ENCODE measurements around the gene ACSF2. TPM values are rescaled to one million over a fixed set of nuclear protein-coding genes. Genes with fewer than 3 reads are reported as not detected.
"Not testable (repeated sequence)": the region's sequence is repeated elsewhere in the genome, so short reads cannot be mapped to it uniquely, and the experiment has no call there.

The ACSF2 gene
- polyA plus RNA-seq, 6 donors from 2014 or later, result 3.3 to 9.1 (median 5.2) TPM

GRCh38 chr17:50474523-50474922 lies 48.5 kb downstream of the ACSF2 start:
- Mint-ChIP-seq H3K9me3 (no peaks in the 10 kb centered on the region), H3K27ac (no peak overlapping the region), H3K36me3 (peaks cover 0 to 9% of the 10 kb centered on the region in 2 donors), H3K4me3 (peak overlapping the region in 1 of 8 donors; percentile 18), H3K27me3 (peaks cover 4 to 19% (median 9%) of the 10 kb centered on the region in 3 donors), H3K4me1 (peaks cover 8 to 12% (median 9%) of the 10 kb centered on the region in 3 donors)
- DNase-seq (no peak), ATAC-seq (ENCODE audit: low read depth in 2 of 2) (no peak)

- no peak for DNase-seq
- peaks cover 17 to 21% (median 18%) of the 10 kb centered on the region in 3 donors for H3K4me1 Mint-ChIP-seq
- ATAC-seq (ENCODE audit: low read depth in 2 of 2), result no peak
Observed at GRCh38 chr17:50475362-50475761, 49.3 kb downstream of the ACSF2 start.

GRCh38 chr17:50475775-50476544 lies 49.9 kb downstream of the ACSF2 start:
- H3K4me1 Mint-ChIP-seq, result peaks cover 17 to 21% (median 18%) of the 10 kb centered on the region in 3 donors
- H3K27ac Mint-ChIP-seq, result peak overlapping the region in 2 of 6 donors; percentile 14 to 52
- H3K36me3 Mint-ChIP-seq; H3K27me3 Mint-ChIP-seq; ATAC-seq (ENCODE audit: low read depth in 2 of 2); H3K9me3 Mint-ChIP-seq; DNase-seq: not testable (repeated sequence)
- peak overlapping the region in 2 of 8 donors; percentile 21 to 42 for H3K4me3 Mint-ChIP-seq

More at GRCh38 chr17:50475362-50475761, 49.3 kb downstream of the ACSF2 start:
- peaks cover under 1 to 15% (median 4%) of the 10 kb centered on the region in 3 donors for H3K27me3 Mint-ChIP-seq
- peaks cover 0 to 9% of the 10 kb centered on the region in 2 donors for H3K36me3 Mint-ChIP-seq
- H3K9me3 Mint-ChIP-seq, result no peaks in the 10 kb centered on the region
- peak overlapping the region in 1 of 8 donors; percentile 1 for H3K4me3 Mint-ChIP-seq
- H3K27ac Mint-ChIP-seq, result peak overlapping the region in 1 of 6 donors; percentile 52

- Mint-ChIP-seq H3K36me3 (peaks cover 0 to 7% of the 10 kb centered on the region in 2 donors), H3K9me3 (no peaks in the 10 kb centered on the region)
Observed at GRCh38 chr17:50476545-50477315, 50.7 kb downstream of the ACSF2 start.

GRCh38 chr17:50477976-50478375 lies 52.0 kb downstream of the ACSF2 start:
- H3K4me1 Mint-ChIP-seq, result peaks cover 18 to 26% (median 21%) of the 10 kb centered on the region in 3 donors
- ATAC-seq (ENCODE audit: low read depth in 2 of 2), result no peak
- H3K27ac Mint-ChIP-seq, result peak overlapping the region in 5 of 6 donors; percentile 83 to 98 (median 92)
- no peak for DNase-seq
- peaks cover 0 to 7% (median 4%) of the 10 kb centered on the region in 3 donors for H3K27me3 Mint-ChIP-seq
- peak overlapping the region; percentile 72 to 92 (median 86) for H3K4me3 Mint-ChIP-seq
- no peaks in the 10 kb centered on the region for H3K36me3 Mint-ChIP-seq
- H3K9me3 Mint-ChIP-seq, result no peaks in the 10 kb centered on the region

More at GRCh38 chr17:50476545-50477315, 50.7 kb downstream of the ACSF2 start:
- DNase-seq (no peak), ATAC-seq (ENCODE audit: low read depth in 2 of 2) (no peak)
- H3K27ac Mint-ChIP-seq, result peak overlapping the region in 3 of 6 donors; percentile 14 to 65 (median 47)
- H3K4me3 Mint-ChIP-seq, result peak overlapping the region in 4 of 8 donors; percentile 15 to 42 (median 28)
- peaks cover 17 to 21% (median 18%) of the 10 kb centered on the region in 3 donors for H3K4me1 Mint-ChIP-seq
- peaks cover 0 to 7% (median 4%) of the 10 kb centered on the region in 3 donors for H3K27me3 Mint-ChIP-seq

GRCh38 chr17:50478391-50479381 lies 52.7 kb downstream of the ACSF2 start, which contains the start of gene RSAD1:
RSAD1 (plus strand) TSS chr17:50478860; CDS start chr17:50478885, 25 bp downstream.
- Mint-ChIP-seq H3K36me3 (peaks cover 0 to under 1% of the 10 kb centered on the region in 2 donors), H3K4me1 (peaks cover 18 to 26% (median 21%) of the 10 kb centered on the region in 3 donors), H3K4me3 (peak within 1 kb of the TSS; percentile 72 to 95 (median 90)), H3K9me3 (no peaks in the 10 kb centered on the region), H3K27ac (peak within 1 kb of the TSS; percentile 83 to 98 (median 92)), H3K27me3 (peaks cover 0 to 7% (median 4%) of the 10 kb centered on the region in 3 donors)
- DNase-seq, result peak; percentile 90
- peak; percentile 92 to 93 for ATAC-seq (ENCODE audit: low read depth in 2 of 2)

- H3K9me3 Mint-ChIP-seq, result no peaks in the 10 kb centered on the region
- H3K27me3 Mint-ChIP-seq, result peaks cover 0 to 7% (median 4%) of the 10 kb centered on the region in 3 donors
- ATAC-seq (ENCODE audit: low read depth in 2 of 2) (peak; percentile 44 to 45), DNase-seq (peak; percentile 54)
- H3K36me3 Mint-ChIP-seq, result peaks cover 0 to 9% of the 10 kb centered on the region in 2 donors
- peaks cover 18 to 26% (median 21%) of the 10 kb centered on the region in 3 donors for H3K4me1 Mint-ChIP-seq
- H3K4me3 Mint-ChIP-seq, result peak overlapping the region; percentile 72 to 95 (median 90)
- peak overlapping the region; percentile 57 to 93 (median 82) for H3K27ac Mint-ChIP-seq
Observed at GRCh38 chr17:50479522-50480141, 53.6 kb downstream of the ACSF2 start.

GRCh38 chr17:50480142-50480764 lies 54.2 kb downstream of the ACSF2 start:
- peak overlapping the region in 2 of 6 donors; percentile 61 to 93 for H3K27ac Mint-ChIP-seq
- peaks cover 18 to 26% (median 21%) of the 10 kb centered on the region in 3 donors for H3K4me1 Mint-ChIP-seq

GRCh38 chr17:50480854-50481490 lies 55.0 kb downstream of the ACSF2 start:
- H3K4me1 Mint-ChIP-seq, result peaks cover 18 to 26% (median 21%) of the 10 kb centered on the region in 3 donors
- peak overlapping the region in 3 of 8 donors; percentile 48 to 92 (median 89) for H3K4me3 Mint-ChIP-seq

More at GRCh38 chr17:50480142-50480764, 54.2 kb downstream of the ACSF2 start:
- DNase-seq (no peak), ATAC-seq (ENCODE audit: low read depth in 2 of 2) (no peak)
- Mint-ChIP-seq H3K9me3 (no peaks in the 10 kb centered on the region), H3K4me3 (peak overlapping the region in 7 of 8 donors; percentile 52 to 95 (median 90)), H3K36me3 (peaks cover 0 to 9% of the 10 kb centered on the region in 2 donors), H3K27me3 (peaks cover 0 to 7% (median 4%) of the 10 kb centered on the region in 3 donors)

GRCh38 chr17:50481648-50482047 lies 55.6 kb downstream of the ACSF2 start:
- ATAC-seq (ENCODE audit: low read depth in 2 of 2), result no peak
- H3K9me3 Mint-ChIP-seq, result no peaks in the 10 kb centered on the region
- no peak overlapping the region for H3K4me3 Mint-ChIP-seq
- H3K27ac Mint-ChIP-seq, result no peak overlapping the region
- H3K36me3 Mint-ChIP-seq, result peaks cover 0 to 9% of the 10 kb centered on the region in 2 donors
- DNase-seq, result no peak
- H3K4me1 Mint-ChIP-seq, result peaks cover 18 to 26% (median 18%) of the 10 kb centered on the region in 3 donors
- peaks cover 0 to 1% (median 0%) of the 10 kb centered on the region in 3 donors for H3K27me3 Mint-ChIP-seq

More at GRCh38 chr17:50480854-50481490, 55.0 kb downstream of the ACSF2 start:
- Mint-ChIP-seq H3K27ac (no peak overlapping the region), H3K36me3 (peaks cover 0 to 9% of the 10 kb centered on the region in 2 donors), H3K9me3 (no peaks in the 10 kb centered on the region), H3K27me3 (peaks cover 0 to 7% (median 4%) of the 10 kb centered on the region in 3 donors)
- ATAC-seq (ENCODE audit: low read depth in 2 of 2), result no peak
- DNase-seq, result no peak

GRCh38 chr17:50482110-50482509 lies 56.1 kb downstream of the ACSF2 start:
- H3K4me1 Mint-ChIP-seq, result peaks cover 18 to 26% (median 18%) of the 10 kb centered on the region in 3 donors
- peak overlapping the region in 2 of 8 donors; percentile 0 to 49 for H3K4me3 Mint-ChIP-seq
- no peak for DNase-seq
- H3K27me3 Mint-ChIP-seq, result no peaks in the 10 kb centered on the region
- H3K36me3 Mint-ChIP-seq, result peaks cover 0 to 9% of the 10 kb centered on the region in 2 donors
- H3K27ac Mint-ChIP-seq, result no peak overlapping the region
- H3K9me3 Mint-ChIP-seq, result no peaks in the 10 kb centered on the region
- no peak for ATAC-seq (ENCODE audit: low read depth in 2 of 2)

Data from naive B cell (primary cell).